Vagina (tissue), 2 donors: ENCODE measurements around the gene NTM. TPM values are rescaled to one million over a fixed set of nuclear protein-coding genes. Genes with fewer than 3 reads are reported as not detected.

Experiments
- DNase-seq, 2 donors: peaks; one replicate each; pipeline ENCODE4 v3.0.0-alpha.2; 2017; ENCODE audit errors: extremely low spot score in 2 of 2
- H3K27ac ChIP-seq: fragments of 200-600 bp; sonication (generic); one replicate; pipeline ENCODE4 v1.5.1; 2019
- H3K27me3 ChIP-seq: fragments of 200-600 bp; sonication (generic); one replicate; pipeline ENCODE4 v1.5.1; 2019
- H3K36me3 ChIP-seq, 2 donors: fragments of 200-600 bp; sonication (generic); one replicate each; pipeline ENCODE4 v1.5.1; 2017 to 2019
- H3K4me1 ChIP-seq: fragments of 200-600 bp; sonication (generic); one replicate; pipeline ENCODE4 v1.5.1; 2019
- H3K4me3 ChIP-seq, 2 donors: fragments of 200-600 bp; sonication (generic); 1 replicate in 1 of 2; 2 replicates in 1 of 2; pipeline ENCODE4 v1.5.1; 2016 to 2019
- H3K9me3 ChIP-seq: fragments of 200-600 bp; sonication (generic); one replicate; pipeline ENCODE4 v1.5.1; 2019
- CTCF ChIP-seq, 3 experiments: fragments of 450-650 bp in 2 of 3; fragments of 200-600 bp in 1 of 3; sonication (generic) in 1 of 3; IDR thresholded peaks; one replicate each; pipeline ENCODE4 v1.5.1; 2017 to 2019; ENCODE audit warnings: antibody characterized with exemption in 3 of 3, mild to moderate bottlenecking in 2 of 3, moderate library complexity in 2 of 3
- POLR2A ChIP-seq, 2 donors: fragments of 450-650 bp; IDR thresholded peaks; one replicate each; pipeline ENCODE4 v1.6.1; 2017; ENCODE audit warnings: antibody characterized with exemption in 2 of 2, mild to moderate bottlenecking in 2 of 2, moderate library complexity in 2 of 2
- POLR2AphosphoS5 ChIP-seq, 2 donors: sonication (generic); formaldehyde crosslinking; IDR thresholded peaks; one replicate each; pipeline ENCODE4 v1.9.0; 2017; ENCODE audit warnings: antibody characterized with exemption in 2 of 2, mild to moderate bottlenecking in 2 of 2, low read depth in 1 of 2; ENCODE audit not compliant: insufficient read depth in 1 of 2
- intact Hi-C: fragments of 100-400 bp; cut with DNase I; formaldehyde crosslinking; loops from one replicate; pipeline ENCODE4 v1.15.1; 2023
- total RNA-seq: library from RNA; depleted of rRNA; stranded (reverse); fragments of >200 nt; gene quantifications from one replicate; pipeline ENCODE4 v1.2.3, GENCODE V29; 2016

NTM gene
- total RNA-seq, 1 donor from 2014 or later, result 4.2 TPM

DNA sequence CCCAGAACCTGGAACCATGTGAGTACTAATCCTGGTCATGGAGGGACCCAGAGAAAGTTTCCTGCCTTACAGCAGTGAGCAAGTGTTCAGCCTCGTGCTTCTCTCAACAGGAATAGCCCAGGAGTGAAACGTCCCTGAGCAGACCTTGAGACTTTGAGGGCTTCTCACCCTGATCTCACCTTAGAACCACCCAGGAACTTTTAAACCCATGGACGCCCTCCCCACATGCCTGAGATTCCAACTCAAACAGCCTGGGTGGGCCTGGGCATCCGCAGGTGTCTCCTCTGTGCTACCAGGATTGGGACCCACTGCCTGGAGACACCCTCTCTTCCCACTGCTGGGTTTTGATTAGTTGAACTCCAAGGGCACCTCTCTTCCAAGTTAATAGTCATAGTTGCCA is 297.2 kb downstream of the NTM start:
- no peak overlapping the region for H3K4me3 ChIP-seq
- H3K36me3 ChIP-seq, result no peaks in the 10 kb centered on the region
- TF ChIP-seq POLR2AphosphoS5 (IDR thresholded peaks at IDR 0.05; ENCODE audit: insufficient read depth in 1 of 2, low read depth in 1 of 2) (no peak), CTCF (IDR thresholded peaks at IDR 0.05) (no peak), POLR2A (IDR thresholded peaks at IDR 0.05) (no peak)
- H3K9me3 ChIP-seq, result no peaks in the 10 kb centered on the region
- H3K27ac ChIP-seq, result no peak overlapping the region
- intact Hi-C loops, result no loop called here
- no peaks in the 10 kb centered on the region for H3K27me3 ChIP-seq
- no peak for DNase-seq
- H3K4me1 ChIP-seq, result no peaks in the 10 kb centered on the region

GRCh38 chr11:131668500-131669400 is 298.3 kb downstream of the NTM start:
- no peak overlapping the region for H3K4me3 ChIP-seq
- H3K36me3 ChIP-seq, result no peaks in the 10 kb centered on the region
- no peaks in the 10 kb centered on the region for H3K27me3 ChIP-seq
- DNase-seq, result no peak
- no peak for TF ChIP-seq POLR2A (IDR thresholded peaks at IDR 0.05)
- H3K4me1 ChIP-seq, result no peaks in the 10 kb centered on the region
- H3K9me3 ChIP-seq, result no peaks in the 10 kb centered on the region
- H3K27ac ChIP-seq, result no peak overlapping the region
- intact Hi-C loops, result no loop called here

DNA sequence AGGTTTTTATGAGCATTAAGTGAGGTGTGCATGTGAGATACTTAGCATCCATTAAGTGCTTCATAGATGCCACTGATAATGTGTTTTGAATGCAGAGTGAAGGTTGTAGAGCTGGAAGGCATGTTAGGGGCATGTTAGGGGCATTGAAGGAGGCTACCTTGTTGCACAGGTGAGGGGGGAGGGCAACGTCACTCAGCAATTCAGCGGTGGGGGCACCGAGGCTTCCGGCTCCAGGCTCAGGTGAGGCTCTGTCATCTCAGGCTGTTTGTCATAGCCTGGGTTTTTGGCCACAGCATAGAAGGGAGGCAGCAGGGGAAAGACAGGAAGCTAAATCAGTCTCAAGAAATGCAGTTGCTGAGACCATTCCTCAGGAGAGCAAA is 299.0 kb downstream of the NTM start:
- no peak overlapping the region for H3K4me3 ChIP-seq
- TF ChIP-seq POLR2A (IDR thresholded peaks at IDR 0.05) (no peak), CTCF (IDR thresholded peaks at IDR 0.05) (no peak), POLR2AphosphoS5 (IDR thresholded peaks at IDR 0.05; ENCODE audit: insufficient read depth in 1 of 2, low read depth in 1 of 2) (no peak)
- H3K27me3 ChIP-seq, result no peaks in the 10 kb centered on the region
- no peak overlapping the region for H3K27ac ChIP-seq
- H3K36me3 ChIP-seq, result no peaks in the 10 kb centered on the region
- H3K9me3 ChIP-seq, result no peaks in the 10 kb centered on the region
- no peaks in the 10 kb centered on the region for H3K4me1 ChIP-seq
- no peak for DNase-seq
- intact Hi-C loops, result no loop called here

DNA sequence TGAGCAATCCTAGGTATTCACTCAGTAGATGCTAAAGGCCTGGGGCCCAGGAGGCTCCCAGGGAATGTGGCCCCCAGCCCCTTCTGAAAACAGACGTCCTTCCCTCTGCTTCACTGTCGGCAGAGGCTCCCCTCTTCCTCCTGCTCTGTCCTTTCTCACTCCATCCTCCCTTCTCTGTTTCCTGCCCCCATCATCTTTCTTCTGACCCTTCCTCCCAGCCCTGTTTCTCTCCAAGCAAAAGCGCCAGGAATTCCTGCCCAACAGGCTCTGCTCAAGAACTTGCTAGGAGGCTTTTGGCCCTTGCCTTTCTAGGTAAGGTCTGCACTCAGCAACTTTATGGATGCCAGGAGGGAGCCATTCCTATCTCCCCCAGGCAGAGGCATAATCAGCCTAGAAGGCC is 300.5 kb downstream of the NTM start:
- Histone ChIP-seq H3K27ac (no peak overlapping the region), H3K36me3 (no peaks in the 10 kb centered on the region), H3K4me3 (no peak overlapping the region), H3K9me3 (no peaks in the 10 kb centered on the region), H3K27me3 (no peaks in the 10 kb centered on the region), H3K4me1 (no peaks in the 10 kb centered on the region)
- TF ChIP-seq POLR2AphosphoS5 (IDR thresholded peaks at IDR 0.05; ENCODE audit: insufficient read depth in 1 of 2, low read depth in 1 of 2) (no peak), POLR2A (IDR thresholded peaks at IDR 0.05) (no peak), CTCF (IDR thresholded peaks at IDR 0.05) (no peak)
- intact Hi-C loops, result no loop called here
- no peak for DNase-seq

- DNase-seq, result no peak
- no peaks in the 10 kb centered on the region for H3K9me3 ChIP-seq
- intact Hi-C loops, result no loop called here
- TF ChIP-seq POLR2A (IDR thresholded peaks at IDR 0.05) (no peak), CTCF (IDR thresholded peaks at IDR 0.05) (no peak), POLR2AphosphoS5 (IDR thresholded peaks at IDR 0.05; ENCODE audit: insufficient read depth in 1 of 2, low read depth in 1 of 2) (no peak)
- H3K4me3 ChIP-seq, result no peak overlapping the region
- no peak overlapping the region for H3K27ac ChIP-seq
- H3K4me1 ChIP-seq, result no peaks in the 10 kb centered on the region
- no peaks in the 10 kb centered on the region for H3K27me3 ChIP-seq
- H3K36me3 ChIP-seq, result no peaks in the 10 kb centered on the region
Observed at GRCh38 chr11:131671320-131671719, 300.9 kb downstream of the NTM start.
